Measurements from ENCODE around the gene DPH5.

The DPH5 gene

DNA sequence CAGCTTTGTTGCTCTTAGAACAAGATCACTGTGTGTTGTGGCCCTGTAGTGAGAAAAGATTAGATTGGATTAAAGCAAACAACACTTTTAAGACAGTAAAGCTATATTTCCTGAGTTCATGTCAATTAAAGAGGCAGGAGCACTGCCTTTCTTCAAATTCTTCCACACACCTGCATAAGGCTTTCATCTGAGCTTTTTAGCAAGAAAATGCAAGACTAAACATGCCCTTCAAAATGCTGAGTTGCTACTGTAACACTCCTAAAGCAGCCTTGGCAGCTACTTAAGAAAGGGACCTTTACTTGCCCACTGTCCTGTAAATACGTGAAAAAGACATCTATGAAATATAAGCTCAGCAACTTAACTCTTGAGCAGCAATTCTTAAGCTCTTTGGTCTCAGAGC is 11.8 kb downstream of the DPH5 start:
- Mint-ChIP-seq H3K4me1 (ENCODE audit: low read depth) (peaks cover 13% of the 10 kb centered on the region), H3K9me3 (peaks cover 10% of the 10 kb centered on the region), H3K4me3 (no peak overlapping the region), H3K27ac (no peak overlapping the region), H3K27me3 (no peaks in the 10 kb centered on the region), H3K36me3 (ENCODE audit: low read depth) (peaks cover 82% of the 10 kb centered on the region)

DNA sequence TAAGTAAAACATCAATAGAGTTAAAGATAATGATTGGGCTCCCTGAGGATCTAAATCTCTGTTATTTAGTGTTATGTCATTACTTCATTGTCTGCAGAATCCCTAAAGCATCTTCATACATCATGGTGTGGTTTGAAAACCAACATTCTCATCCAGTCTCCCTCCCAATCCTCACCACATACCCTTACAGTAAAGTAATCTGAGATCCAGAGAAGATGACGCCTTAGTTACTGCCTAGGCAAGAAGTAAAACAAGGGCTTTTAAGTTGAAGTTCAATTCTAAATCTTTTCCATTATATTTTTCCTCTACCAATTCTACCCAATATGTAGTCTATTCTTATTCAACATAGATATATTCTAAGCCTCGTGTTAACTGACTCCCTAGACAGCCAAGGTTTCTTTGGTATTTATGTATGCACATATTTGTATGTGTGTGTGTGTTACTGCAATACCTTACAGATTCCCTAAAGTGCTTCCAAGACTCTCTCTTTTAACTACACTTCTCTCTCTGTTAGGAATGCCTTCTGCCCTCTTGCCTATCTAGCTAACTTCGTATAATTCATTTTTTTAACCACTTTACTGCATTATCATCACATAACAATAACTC is 17.3 kb downstream of the DPH5 start:
- Mint-ChIP-seq H3K27ac (no peak overlapping the region), H3K9me3 (peaks cover 10% of the 10 kb centered on the region), H3K27me3 (no peaks in the 10 kb centered on the region), H3K4me3 (no peak overlapping the region), H3K4me1 (ENCODE audit: low read depth) (peaks cover 40% of the 10 kb centered on the region), H3K36me3 (ENCODE audit: low read depth) (peaks cover 65% of the 10 kb centered on the region)

DNA sequence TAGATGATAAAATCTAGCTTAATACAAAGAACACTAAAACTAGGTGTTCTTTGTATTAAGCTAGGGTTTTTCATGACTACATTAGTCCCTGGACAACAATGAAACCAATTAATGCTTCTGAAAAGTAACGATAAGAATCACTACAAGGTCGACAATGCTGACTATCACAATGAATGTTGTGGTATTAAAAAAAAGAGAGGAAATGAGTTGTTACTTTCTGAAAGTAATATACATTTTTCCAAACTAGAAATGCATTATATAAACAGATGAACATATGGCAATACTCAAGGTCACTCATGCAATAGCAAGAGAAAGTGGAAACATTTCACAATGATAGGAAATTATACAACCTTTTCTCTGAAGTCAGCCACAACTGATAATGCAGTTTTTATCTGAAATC is 19.0 kb downstream of the DPH5 start:
- Mint-ChIP-seq H3K36me3 (ENCODE audit: low read depth) (peaks cover 62% of the 10 kb centered on the region), H3K4me1 (ENCODE audit: low read depth) (peaks cover 55% of the 10 kb centered on the region), H3K27ac (peak overlapping the region; percentile 78), H3K4me3 (peak overlapping the region; percentile 34), H3K9me3 (peaks cover 10% of the 10 kb centered on the region), H3K27me3 (no peaks in the 10 kb centered on the region)

GRCh38 chr1:101005871-101006270 is 19.7 kb downstream of the DPH5 start:
- H3K4me3 Mint-ChIP-seq, result peak overlapping the region; percentile 24

GRCh38 chr1:101005183-101005582 is 20.4 kb downstream of the DPH5 start:
- peaks cover 55% of the 10 kb centered on the region for H3K4me1 Mint-ChIP-seq (ENCODE audit: low read depth)
- peaks cover 67% of the 10 kb centered on the region for H3K36me3 Mint-ChIP-seq (ENCODE audit: low read depth)
- no peak overlapping the region for H3K27ac Mint-ChIP-seq
- H3K9me3 Mint-ChIP-seq, result peaks cover 3% of the 10 kb centered on the region
- H3K27me3 Mint-ChIP-seq, result no peaks in the 10 kb centered on the region
- no peak overlapping the region for H3K4me3 Mint-ChIP-seq

More at GRCh38 chr1:101005871-101006270, 19.7 kb downstream of the DPH5 start:
- H3K4me1 Mint-ChIP-seq (ENCODE audit: low read depth), result peaks cover 55% of the 10 kb centered on the region
- no peaks in the 10 kb centered on the region for H3K27me3 Mint-ChIP-seq
- H3K27ac Mint-ChIP-seq, result peak overlapping the region; percentile 78
- H3K9me3 Mint-ChIP-seq, result peaks cover 10% of the 10 kb centered on the region
- peaks cover 67% of the 10 kb centered on the region for H3K36me3 Mint-ChIP-seq (ENCODE audit: low read depth)

- H3K27me3 Mint-ChIP-seq, result no peaks in the 10 kb centered on the region
- H3K27ac Mint-ChIP-seq, result no peak overlapping the region
- peaks cover 55% of the 10 kb centered on the region for H3K4me1 Mint-ChIP-seq (ENCODE audit: low read depth)
- H3K4me3 Mint-ChIP-seq, result no peak overlapping the region
- no peaks in the 10 kb centered on the region for H3K9me3 Mint-ChIP-seq
- H3K36me3 Mint-ChIP-seq (ENCODE audit: low read depth), result peaks cover 66% of the 10 kb centered on the region
Measured at GRCh38 chr1:101004670-101005069, 20.9 kb downstream of the DPH5 start.

GRCh38 chr1:101004061-101004460 is 21.5 kb downstream of the DPH5 start:
- Mint-ChIP-seq H3K4me3 (no peak overlapping the region), H3K36me3 (ENCODE audit: low read depth) (peaks cover 63% of the 10 kb centered on the region), H3K4me1 (ENCODE audit: low read depth) (peaks cover 55% of the 10 kb centered on the region), H3K27me3 (no peaks in the 10 kb centered on the region), H3K9me3 (no peaks in the 10 kb centered on the region), H3K27ac (no peak overlapping the region)

DNA sequence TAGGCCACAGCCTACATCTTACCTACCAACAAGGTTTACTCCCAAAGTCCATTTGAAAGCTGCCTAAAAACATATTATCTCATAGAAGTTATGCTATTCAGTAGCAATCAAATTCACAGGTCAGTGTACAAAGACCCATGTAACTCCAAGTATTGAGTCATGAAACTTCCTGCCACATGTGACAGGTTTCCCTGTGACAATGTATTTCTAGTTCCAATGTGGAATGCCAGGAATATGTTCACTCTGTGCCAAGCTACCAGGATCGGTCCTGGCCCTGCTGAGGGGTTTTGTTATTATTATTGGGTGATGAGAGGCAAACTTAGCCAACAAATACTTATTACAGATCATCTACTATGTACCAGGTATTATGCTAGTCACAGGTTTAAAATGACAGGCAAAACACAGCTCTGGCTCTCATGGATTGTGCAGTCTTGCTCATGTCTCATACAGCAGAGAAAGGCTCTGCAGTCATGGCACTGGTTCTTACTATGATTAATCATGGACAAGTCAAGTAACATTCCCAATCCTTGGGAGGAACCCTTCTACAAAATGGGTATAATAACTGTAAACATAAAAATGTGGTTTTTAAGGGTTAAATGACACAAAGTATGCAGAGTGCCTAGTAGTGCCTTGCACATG is 22.5 kb downstream of the DPH5 start:
- Mint-ChIP-seq H3K36me3 (ENCODE audit: low read depth) (peaks cover 63% of the 10 kb centered on the region), H3K27me3 (no peaks in the 10 kb centered on the region), H3K27ac (no peak overlapping the region), H3K9me3 (no peaks in the 10 kb centered on the region), H3K4me3 (no peak overlapping the region), H3K4me1 (ENCODE audit: low read depth) (peaks cover 55% of the 10 kb centered on the region)

GRCh38 chr1:101002551-101002950 is 23.0 kb downstream of the DPH5 start:
- Mint-ChIP-seq H3K27ac (no peak overlapping the region), H3K36me3 (ENCODE audit: low read depth) (peaks cover 64% of the 10 kb centered on the region), H3K4me3 (no peak overlapping the region), H3K9me3 (no peaks in the 10 kb centered on the region), H3K27me3 (no peaks in the 10 kb centered on the region), H3K4me1 (ENCODE audit: low read depth) (peaks cover 55% of the 10 kb centered on the region)

GRCh38 chr1:101000131-101000873 is 25.3 kb downstream of the DPH5 start:
- H3K27ac Mint-ChIP-seq, result no peak overlapping the region
- H3K4me1 Mint-ChIP-seq (ENCODE audit: low read depth), result peaks cover 46% of the 10 kb centered on the region
- H3K27me3 Mint-ChIP-seq, result no peaks in the 10 kb centered on the region
- no peak overlapping the region for H3K4me3 Mint-ChIP-seq
- H3K36me3 Mint-ChIP-seq (ENCODE audit: low read depth), result peaks cover 64% of the 10 kb centered on the region
- no peaks in the 10 kb centered on the region for H3K9me3 Mint-ChIP-seq

GRCh38 chr1:100998426-100998825 is 27.2 kb downstream of the DPH5 start:
- Mint-ChIP-seq H3K27me3 (no peaks in the 10 kb centered on the region), H3K4me1 (ENCODE audit: low read depth) (peaks cover 34% of the 10 kb centered on the region), H3K27ac (no peak overlapping the region), H3K36me3 (ENCODE audit: low read depth) (peaks cover 72% of the 10 kb centered on the region), H3K9me3 (no peaks in the 10 kb centered on the region), H3K4me3 (no peak overlapping the region)

DNA sequence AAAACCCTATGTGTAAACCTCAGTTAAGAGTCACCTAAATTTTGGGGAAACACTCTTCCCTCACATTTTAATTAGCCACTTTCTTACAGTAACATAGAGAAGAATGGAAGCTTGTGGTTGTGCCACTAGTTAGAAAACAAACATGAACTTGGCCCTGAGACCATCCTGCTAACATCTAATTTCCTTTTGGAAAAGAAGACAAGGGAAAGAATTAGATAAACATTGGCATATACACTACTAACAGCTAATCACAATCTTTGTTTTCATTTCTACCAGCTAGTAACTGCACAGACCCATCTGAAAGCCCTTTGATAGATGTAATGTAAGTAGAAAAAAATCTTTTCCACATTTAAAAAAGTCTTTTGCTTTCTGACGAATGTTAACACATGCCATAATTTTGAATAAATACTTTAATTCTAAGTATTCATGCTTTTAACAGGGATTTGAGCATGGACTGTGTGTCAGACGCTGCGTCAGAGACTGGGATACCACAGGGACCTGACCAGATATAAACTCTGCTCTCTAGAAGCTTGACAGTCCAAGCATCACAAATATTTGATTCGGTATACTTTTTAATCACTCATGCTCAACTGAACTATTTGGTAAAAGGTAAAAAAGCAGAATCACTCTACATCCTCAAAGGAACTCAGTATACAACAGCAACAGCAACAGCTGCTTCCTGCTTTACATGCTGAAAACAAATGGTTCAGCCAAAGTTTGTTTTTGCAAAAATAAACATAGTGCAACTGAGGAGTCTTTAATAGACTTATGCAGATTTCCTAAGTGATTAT is 30.2 kb downstream of the DPH5 start:
- Mint-ChIP-seq H3K27ac (no peak overlapping the region), H3K4me1 (ENCODE audit: low read depth) (peaks cover 18% of the 10 kb centered on the region), H3K36me3 (ENCODE audit: low read depth) (peaks cover 75% of the 10 kb centered on the region), H3K4me3 (no peak overlapping the region), H3K27me3 (no peaks in the 10 kb centered on the region), H3K9me3 (no peaks in the 10 kb centered on the region)

GRCh38 chr1:100989306-100990077 is 36.1 kb downstream of the DPH5 start:
- Mint-ChIP-seq H3K36me3 (ENCODE audit: low read depth) (peaks cover 67% of the 10 kb centered on the region), H3K27me3 (no peaks in the 10 kb centered on the region), H3K9me3 (no peaks in the 10 kb centered on the region), H3K4me1 (ENCODE audit: low read depth) (peaks cover 12% of the 10 kb centered on the region), H3K4me3 (no peak overlapping the region), H3K27ac (no peak overlapping the region)

DNA sequence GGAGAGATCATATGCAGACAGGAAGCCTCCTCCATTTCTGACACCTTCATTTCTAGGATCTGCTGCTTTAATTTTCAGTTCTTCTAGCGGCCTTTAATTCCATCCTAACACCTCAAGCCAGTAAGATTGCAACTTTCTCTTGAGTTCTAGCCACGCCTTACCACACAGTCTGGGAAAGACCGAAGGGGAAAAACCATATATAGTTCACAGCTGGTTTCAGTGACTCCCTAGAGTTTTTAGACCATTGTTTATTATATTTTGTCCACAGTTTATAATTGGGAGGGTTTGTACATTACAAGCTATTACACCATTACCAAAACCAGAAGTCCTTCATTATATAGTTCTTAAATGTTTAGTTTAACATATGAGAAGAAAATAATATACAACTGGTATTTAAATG is 37.5 kb downstream of the DPH5 start:
- Mint-ChIP-seq H3K27ac (no peak overlapping the region), H3K4me3 (no peak overlapping the region), H3K9me3 (no peaks in the 10 kb centered on the region), H3K36me3 (ENCODE audit: low read depth) (peaks cover 76% of the 10 kb centered on the region), H3K4me1 (ENCODE audit: low read depth) (peaks cover 12% of the 10 kb centered on the region), H3K27me3 (no peaks in the 10 kb centered on the region)

Measured in stimulated activated naive CD8-positive, alpha-beta T cell treated with anti-CD3 and anti-CD28 coated beads, Interleukin-15, Interleukin-2, amounts not matched to agents 100 ng/mL and 50 ng/mL, for 24 hours (primary cell).